ENCODE data around the gene INPP4A.

The INPP4A gene

GRCh38 chr2:98554116-98554861 is 109.6 kb downstream of the INPP4A start:
- H3K27ac ChIP-seq, result no peak overlapping the region
- DNase-seq (ENCODE audit: low read depth, low spot score), result no peak

- H3K27ac ChIP-seq, result no peak overlapping the region
- DNase-seq (ENCODE audit: low read depth, low spot score), result no peak
These were observed 111.0 kb downstream of the INPP4A start for GRCh38 chr2:98555696-98556095.

GRCh38 chr2:98556344-98557033 is 111.8 kb downstream of the INPP4A start:
- no peak overlapping the region for H3K27ac ChIP-seq
- no peak for DNase-seq (ENCODE audit: low read depth, low spot score)

GRCh38 chr2:98558852-98559530 is 114.3 kb downstream of the INPP4A start:
- no peak for DNase-seq (ENCODE audit: low read depth, low spot score)
- H3K27ac ChIP-seq, result no peak overlapping the region

- DNase-seq (ENCODE audit: low read depth, low spot score), result no peak
- no peak overlapping the region for H3K27ac ChIP-seq
These were observed 114.9 kb downstream of the INPP4A start for GRCh38 chr2:98559581-98559980.

GRCh38 chr2:98560256-98560771 is 115.7 kb downstream of the INPP4A start:
- no peak overlapping the region for H3K27ac ChIP-seq
- DNase-seq (ENCODE audit: low read depth, low spot score), result peak; percentile 60

- no peak overlapping the region for H3K27ac ChIP-seq
- no peak for DNase-seq (ENCODE audit: low read depth, low spot score)
These were observed 116.4 kb downstream of the INPP4A start for GRCh38 chr2:98561018-98561417.

- DNase-seq (ENCODE audit: low read depth, low spot score), result no peak
- no peak overlapping the region for H3K27ac ChIP-seq
These were observed 117.4 kb downstream of the INPP4A start for GRCh38 chr2:98561902-98562695.

GRCh38 chr2:98563394-98563793 is 118.7 kb downstream of the INPP4A start:
- no peak overlapping the region for H3K27ac ChIP-seq

GRCh38 chr2:98564541-98565132 is 120.0 kb downstream of the INPP4A start:
- no peak for DNase-seq (ENCODE audit: low read depth, low spot score)
- H3K27ac ChIP-seq, result no peak overlapping the region

More at GRCh38 chr2:98563394-98563793, 118.7 kb downstream of the INPP4A start:
- DNase-seq (ENCODE audit: low read depth, low spot score), result no peak

- H3K27ac ChIP-seq, result no peak overlapping the region
- DNase-seq (ENCODE audit: low read depth, low spot score), result no peak
These were observed 120.7 kb downstream of the INPP4A start for GRCh38 chr2:98565286-98565860.

- no peak for DNase-seq (ENCODE audit: low read depth, low spot score)
- no peak overlapping the region for H3K27ac ChIP-seq
These were observed 121.3 kb downstream of the INPP4A start for GRCh38 chr2:98565941-98566340.

GRCh38 chr2:98568161-98568956 is 123.7 kb downstream of the INPP4A start:
- DNase-seq (ENCODE audit: low read depth, low spot score), result peak; percentile 12
- H3K27ac ChIP-seq, result peak overlapping the region; percentile 66

GRCh38 chr2:98569197-98569793 is 124.6 kb downstream of the INPP4A start:
- peak overlapping the region; percentile 66 for H3K27ac ChIP-seq
- DNase-seq (ENCODE audit: low read depth, low spot score), result no peak

GRCh38 chr2:98569915-98570314 is 125.3 kb downstream of the INPP4A start:
- no peak for DNase-seq (ENCODE audit: low read depth, low spot score)
- H3K27ac ChIP-seq, result no peak overlapping the region

- no peak overlapping the region for H3K27ac ChIP-seq
- DNase-seq (ENCODE audit: low read depth, low spot score), result no peak
These were observed 125.7 kb downstream of the INPP4A start for GRCh38 chr2:98570356-98570755.

GRCh38 chr2:98571121-98571701 is 126.6 kb downstream of the INPP4A start:
- no peak for DNase-seq (ENCODE audit: low read depth, low spot score)
- H3K27ac ChIP-seq, result no peak overlapping the region

- DNase-seq (ENCODE audit: low read depth, low spot score), result no peak
These were observed 127.1 kb downstream of the INPP4A start for GRCh38 chr2:98571796-98572195.

More at GRCh38 chr2:98571796-98572195, 127.1 kb downstream of the INPP4A start:
- H3K27ac ChIP-seq, result no peak overlapping the region
